CD4-positive, alpha-beta T cell treated with Interferon gamma for 1 hour (primary cell): Measurements from ENCODE around the gene MBNL2.
A peak's percentile ranks its signal among the peaks of the same experiment; 100 is the strongest.

Source experiments
- DNase-seq: peaks from one replicate; pipeline ENCODE4 v3.0.0-alpha.2; 2020

The MBNL2 gene

DNA sequence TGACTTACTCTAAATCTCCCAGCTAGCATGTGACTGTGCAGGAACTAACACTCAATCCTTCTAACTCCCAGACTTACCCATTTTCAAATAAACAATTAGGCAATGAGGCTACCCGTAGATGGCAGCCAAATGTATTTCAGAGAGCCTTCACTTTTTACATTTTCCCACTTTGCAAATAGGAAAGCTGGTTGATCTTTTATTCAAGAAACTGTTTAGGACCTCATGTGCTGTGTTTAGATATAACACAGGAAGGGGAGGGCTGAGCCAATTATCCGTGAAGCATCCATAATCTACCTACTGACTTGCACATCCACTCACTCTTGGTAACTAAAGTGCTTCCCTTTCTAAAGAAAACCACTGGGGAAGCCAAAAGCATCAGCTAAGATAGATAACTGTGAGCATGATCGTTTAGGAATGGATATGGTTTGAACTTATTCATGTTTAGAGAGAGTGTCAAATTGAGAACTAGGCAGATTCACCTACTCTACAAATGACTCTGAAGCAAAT lies 33.4 kb downstream of the MBNL2 start:
- no peak for DNase-seq

DNA sequence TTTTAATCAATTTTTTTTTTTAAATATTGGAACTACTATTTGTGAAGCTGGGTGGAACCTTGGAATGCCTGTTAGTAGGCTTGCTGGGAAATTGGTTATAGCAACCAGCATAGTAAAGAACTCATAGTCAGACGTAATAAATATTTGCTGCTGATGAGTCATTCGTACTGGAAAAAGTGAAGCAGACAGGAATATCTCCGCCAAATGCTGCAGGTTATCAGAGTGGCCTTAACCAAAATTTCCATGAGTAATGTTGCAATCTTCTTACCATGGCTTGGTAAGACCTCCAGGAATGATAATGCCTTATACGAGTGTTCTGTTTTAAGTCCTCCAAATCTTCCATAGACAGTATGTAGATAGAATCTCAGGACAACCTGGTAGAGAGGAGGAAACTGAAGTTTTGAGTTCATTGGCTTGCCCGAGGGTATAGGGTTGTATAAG lies 34.2 kb downstream of the MBNL2 start:
- no peak for DNase-seq

DNA sequence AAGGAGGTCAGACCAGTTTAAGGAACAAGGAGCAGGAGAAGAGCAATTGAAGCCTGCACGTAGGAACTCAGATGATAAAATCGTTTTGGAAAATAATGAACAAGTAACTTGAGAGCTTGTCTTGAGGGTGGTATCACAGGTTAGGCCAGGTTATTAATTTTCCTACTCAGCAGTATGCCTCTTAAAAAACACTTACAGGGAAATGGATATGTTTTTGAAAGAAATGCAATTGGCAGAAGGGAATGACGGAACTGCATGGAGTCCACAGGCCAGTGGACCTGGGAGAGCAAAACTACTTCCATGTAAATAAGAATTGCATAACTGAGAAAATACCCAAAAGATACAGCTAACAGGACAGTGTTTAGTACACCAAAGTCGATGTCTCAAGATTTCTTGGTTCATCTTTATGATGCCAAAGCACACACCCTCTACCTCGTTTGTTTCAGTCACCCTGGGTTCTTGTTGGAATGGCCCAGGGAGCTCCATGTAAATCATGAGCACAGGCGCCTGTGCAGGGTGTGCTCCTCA lies 35.2 kb downstream of the MBNL2 start:
- no peak for DNase-seq

DNA sequence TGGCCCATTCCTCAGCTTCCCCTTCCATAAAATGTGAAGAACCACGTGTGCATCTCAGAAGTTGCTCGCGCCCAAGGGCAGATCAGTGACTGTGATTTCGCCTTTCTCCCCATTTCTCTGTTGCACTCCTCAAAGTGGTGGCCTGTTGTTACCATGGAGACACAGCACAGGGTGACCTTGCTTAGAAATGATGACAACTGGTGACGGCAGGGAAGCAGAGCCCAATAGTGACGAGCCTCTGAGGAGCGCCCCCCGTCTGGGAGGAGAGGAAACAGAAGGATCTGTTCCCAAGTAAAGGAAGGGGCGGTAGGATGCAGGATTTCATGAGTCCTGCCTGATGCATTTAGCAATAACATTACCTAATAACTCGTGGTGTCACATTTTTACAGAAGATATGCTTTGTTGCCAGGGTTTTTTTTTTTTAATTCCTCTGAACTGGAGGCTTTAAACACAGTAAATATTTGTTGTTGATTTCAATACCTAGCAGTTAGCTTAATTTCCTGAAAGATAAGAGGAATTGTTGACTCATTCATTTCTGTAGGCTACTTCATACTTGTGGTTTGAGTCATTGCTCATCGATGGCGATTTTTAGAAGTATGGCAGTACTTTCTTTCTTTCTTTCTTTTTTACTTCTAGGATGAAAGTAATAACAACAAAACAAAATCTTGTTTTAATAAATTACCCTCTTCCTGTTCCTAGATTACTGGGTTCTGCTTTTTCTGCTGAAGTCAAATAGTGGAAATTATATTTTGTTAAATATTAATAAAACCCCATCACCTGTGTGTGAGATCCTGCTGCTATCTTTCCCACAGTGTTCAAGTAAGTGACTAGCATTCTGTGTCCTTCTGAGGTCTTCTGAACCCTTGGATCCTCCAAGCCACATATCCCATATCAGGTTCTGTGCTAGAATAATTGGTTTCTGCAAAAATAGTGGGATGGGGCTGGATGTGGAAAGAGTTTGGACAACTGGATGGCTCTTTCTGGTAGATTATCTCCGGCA lies 36.0 kb downstream of the MBNL2 start:
- no peak for DNase-seq

DNA sequence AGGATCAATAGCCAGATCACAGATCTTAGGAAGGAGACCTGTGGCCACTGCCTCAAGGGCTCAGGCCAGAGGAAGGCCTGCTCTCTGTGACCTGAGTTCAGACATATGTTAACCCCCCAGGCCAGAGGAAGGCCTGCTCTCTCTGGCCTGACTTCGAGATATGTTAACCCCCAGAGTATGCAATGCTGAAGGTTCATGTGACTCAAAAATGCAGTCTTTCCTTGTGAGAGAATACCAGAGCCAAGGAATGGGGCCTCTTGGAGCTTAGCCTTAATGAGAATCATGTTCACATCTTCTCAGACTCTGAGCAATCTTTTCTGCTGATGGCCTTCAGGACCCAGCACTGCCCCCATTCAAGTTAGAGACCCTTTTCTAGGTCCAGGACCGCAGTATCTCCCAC lies 36.7 kb downstream of the MBNL2 start:
- DNase-seq: no peak

DNA sequence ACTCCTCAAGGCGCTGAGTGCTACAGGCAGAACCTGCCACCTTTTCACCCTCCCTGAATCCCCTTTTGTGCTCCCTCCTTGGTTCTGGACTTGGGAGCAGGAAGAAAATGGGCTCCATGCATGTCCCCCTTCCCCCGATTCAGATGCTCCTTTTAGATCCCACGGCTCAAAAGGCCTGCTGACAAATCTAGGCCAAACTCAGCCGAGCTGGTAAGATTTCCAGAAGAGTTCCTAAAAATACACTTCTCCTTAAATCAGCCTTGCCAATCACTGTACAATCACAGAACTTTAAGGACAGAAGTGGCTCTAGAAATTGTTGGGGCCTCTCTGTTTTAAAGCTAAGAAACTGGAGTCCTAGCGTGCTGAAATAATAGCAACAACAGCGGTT lies 37.3 kb downstream of the MBNL2 start:
- no peak for DNase-seq

DNA sequence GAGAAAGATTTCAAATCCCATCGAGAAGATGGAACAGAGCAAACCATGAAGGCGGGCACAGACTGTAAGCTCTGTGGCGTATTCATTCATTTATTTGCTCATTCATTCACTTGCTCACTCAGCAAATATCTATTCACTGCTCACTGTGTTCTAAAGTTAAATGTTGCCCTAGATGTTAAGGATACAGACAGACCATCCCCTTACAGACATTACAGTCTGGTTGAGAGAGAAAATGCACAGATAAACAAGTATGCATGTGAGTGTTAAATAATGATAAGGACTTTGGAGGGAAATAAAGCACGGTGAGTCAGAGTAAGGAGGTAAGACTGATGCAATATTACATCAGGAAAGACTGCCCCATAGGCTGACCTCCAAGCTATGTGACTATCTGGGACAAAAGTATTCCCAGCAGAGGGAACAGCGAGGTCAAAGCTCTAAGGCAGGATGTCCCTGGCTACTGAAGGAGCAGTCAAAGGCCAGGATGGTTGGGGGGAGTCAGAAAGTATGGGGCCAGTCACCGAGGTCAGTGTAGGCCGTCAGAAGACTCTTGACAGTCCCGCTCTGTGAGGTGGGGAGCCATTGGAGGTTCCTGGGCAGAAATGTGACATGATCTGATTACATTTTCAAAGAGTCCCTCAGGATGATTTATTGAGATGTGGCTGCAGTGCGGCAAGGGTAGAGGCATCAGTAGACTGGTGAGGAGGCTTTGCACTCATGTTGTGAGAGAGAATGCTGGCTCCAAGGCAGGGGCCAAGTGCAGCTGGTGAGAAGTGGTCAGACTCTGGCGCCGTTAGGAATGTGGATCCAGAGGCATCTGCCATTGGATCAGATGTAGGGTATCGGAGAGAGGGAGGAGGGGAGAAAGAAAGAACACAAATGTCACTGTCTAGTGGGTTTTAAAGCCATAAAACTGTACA lies 37.9 kb downstream of the MBNL2 start:
- DNase-seq: no peak

DNA sequence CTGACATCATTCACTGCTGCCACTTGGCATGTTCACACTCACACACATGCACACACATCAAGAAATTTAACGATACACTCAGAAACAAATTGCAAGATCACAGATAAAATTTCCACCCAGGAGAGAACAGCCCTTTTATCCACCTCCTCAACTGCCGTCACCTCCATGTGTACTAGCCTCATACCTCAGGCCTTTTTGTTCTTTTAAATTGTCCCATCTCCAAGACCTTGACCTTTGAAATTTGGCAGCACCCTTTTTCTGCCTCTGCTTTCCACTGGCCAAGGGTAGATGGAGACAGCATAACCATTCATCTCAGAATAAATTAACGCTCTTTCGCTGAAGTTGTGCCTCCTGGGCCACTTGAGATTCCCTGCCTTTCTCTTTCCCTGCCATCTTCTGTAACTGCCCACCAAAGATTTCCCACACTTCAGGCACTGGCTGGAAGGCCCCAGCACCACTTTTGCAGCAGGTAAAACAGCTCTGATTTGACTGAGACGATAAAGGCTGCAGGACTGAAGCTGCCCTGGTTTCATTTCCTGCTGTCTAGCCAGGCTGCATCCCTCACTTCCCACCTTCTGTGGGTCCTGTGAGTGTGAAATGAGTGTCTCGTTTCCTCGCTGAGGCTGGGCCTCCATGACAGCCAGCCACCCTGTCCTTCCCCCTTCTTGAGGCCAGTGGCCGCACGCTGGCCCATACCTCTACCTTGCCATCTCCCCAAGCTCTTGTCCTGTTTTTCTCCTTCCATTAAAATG lies 39.3 kb downstream of the MBNL2 start:
- peak; percentile 20 for DNase-seq

DNA sequence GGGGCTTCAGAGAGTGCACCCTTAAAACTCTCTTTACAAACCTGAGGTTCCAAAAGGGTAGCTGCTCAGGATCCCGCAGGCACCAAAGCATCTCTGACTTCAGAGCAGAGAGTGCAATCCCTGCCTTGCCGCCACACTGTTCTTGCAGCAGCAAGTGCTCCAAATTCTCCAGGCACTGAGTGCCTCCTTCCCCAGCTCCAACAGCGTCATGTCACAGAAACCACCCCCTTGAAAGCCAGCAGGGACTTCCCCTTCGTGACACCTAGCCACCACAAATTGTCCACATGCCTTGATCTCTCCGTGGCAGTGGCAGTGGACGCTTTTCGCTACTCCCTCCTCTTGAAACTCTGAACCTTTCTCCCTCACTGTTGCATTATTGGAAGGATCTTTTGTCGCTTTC lies 39.9 kb downstream of the MBNL2 start:
- DNase-seq: no peak

DNA sequence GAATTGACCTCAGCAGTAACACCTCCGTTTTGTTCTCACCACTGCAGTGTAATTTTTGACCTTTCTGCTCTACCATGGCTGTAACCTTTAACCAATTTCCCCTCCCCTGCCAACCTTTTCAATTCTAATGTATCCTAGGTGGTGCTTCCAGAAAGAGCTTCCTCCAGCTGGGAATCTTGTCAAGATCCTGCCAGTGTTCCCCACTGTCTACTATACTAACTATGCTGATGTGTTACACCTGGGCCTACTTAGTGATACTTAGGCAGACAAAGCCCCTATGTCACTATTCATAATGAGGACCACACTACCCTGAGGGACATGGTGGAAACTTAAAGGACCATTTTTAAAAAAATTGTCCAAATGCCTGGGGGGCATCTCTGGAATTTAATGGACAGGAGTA lies 41.0 kb downstream of the MBNL2 start:
- no peak for DNase-seq

DNA sequence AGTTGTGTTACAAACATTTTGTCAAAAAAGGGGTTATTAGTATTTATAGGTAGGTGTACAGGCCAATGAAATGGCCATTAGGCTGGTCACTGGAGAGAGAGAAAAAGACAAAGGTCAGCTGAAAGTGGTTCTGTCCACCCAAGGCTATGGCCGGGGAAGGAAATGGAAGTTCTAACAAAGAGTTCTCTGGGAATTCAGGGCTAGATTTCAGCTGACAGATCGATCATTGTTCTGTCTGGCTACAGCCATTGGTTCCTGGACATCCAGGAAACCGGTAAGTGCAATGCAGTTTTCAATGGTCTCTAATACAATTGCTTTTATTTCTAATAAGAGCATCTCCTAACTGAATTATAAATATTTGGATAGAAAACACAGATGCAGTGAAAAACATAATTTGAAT lies 42.5 kb downstream of the MBNL2 start:
- DNase-seq: no peak

DNA sequence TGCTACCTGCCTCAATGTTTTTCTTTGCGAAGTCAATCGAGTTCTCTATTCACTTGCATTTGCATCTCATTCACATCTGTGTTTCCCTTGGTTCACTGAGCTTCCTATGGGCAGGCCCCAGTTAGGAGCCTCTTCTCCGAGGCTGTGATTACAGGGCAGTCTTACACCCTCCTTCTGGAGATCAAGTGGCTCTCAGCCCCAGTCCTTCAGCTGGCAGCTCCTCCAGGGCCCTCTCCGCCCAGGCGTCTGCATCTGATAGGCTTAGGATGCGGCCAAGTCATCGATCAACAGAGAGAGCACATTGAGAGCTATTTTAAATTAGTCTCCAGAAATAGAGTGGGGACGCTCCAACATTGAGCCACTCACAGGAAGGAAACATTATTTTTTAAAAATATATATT lies 44.2 kb downstream of the MBNL2 start:
- no peak for DNase-seq

DNA sequence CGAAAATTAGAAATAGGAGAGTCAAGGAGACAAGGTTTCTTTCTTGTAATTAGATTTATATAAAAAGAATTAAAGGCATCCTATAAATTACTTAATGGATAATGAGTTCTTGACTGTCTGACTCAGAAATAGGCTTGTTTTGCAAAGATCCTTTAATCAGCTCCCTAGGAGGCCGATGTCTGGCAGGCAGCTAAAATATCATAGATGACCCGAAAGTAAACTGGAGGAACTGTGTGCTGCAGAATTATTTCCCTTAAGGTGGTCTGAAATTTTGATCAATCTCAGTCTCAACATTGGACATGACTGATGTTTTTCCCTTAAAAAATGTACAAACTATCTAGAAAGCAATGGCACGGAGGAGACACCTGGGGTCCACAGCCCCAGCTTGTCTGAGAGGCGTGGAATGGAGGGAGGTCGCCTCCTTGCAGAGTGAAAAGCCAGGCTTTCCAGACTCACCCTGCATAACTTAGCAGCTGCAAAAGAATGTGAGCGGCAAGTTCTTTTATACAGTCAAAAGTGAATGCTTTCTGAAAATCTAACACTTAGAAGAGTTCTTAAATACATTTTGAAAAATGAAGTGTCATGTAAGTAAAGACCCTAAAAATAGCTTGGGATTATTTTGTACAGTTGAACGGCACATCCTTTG lies 44.8 kb downstream of the MBNL2 start:
- no peak for DNase-seq

DNA sequence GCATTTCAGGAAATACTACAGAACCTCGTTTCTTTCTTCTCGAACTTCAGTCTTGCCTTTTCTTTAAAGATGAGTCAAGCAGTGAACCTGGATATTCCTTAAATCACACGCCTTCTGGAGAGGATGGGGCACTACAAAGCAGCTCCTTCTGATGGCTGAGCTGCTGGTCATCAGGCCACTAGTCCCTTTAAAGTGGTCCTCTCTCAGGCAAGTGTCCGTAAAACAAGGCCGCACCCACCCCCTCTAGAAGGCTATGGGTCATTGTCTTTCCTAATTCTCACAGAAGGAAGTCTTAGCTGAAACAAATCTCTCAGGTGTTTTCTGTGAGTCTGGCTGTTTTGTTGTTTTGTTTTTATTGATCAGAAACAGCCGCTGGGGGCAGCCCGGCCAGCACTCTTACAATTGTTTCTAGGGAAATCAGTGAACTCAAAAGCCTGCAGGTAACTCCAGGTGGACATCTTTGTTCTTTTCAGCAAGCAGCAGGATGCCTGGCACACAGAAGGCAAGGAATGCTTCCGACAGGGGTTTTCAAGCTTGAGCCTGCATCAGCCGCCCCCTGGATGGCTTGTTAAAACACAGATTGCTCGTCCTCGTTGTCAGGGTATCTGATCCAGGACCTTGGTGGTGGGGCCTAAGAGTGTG lies 45.4 kb downstream of the MBNL2 start:
- no peak for DNase-seq

DNA sequence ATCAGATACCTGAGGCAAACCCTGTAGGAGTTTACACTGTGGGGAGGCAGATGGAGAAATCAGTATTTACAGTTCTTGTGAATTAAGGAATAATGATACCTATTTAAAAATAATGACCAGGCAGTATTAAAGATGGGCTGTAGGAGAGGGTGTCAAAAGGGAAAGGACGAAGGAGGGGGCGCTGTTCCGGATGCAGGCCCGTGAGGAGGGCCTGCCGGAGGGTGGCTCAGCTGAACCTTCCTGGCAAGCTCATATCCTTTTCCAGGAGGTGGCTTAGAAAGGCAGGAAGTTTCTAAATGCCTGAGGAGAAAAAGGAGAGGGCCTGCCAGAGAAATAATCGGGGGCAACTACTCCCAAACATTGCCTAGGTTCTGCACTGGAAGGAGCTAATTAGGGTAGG lies 46.6 kb downstream of the MBNL2 start:
- DNase-seq: no peak

DNA sequence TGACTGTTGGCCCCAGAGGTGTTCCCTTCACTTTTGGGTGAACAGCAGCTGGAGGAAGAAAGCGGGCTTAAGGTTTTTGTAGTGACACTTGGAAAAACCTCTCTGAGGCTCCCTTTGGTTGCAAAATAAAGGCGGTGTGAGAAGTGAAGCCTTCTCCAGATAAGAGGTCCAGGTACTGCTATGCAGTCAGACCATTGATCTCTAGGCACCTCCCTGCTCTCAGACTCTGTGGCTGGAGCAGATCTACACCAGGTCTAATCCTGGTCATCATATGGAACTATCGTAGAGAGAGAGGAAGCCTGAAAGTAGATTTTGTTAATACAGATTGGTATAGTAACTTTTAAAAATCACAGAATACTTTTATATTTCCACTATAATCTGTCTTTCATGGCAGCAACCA lies 47.5 kb downstream of the MBNL2 start:
- no peak for DNase-seq

DNA sequence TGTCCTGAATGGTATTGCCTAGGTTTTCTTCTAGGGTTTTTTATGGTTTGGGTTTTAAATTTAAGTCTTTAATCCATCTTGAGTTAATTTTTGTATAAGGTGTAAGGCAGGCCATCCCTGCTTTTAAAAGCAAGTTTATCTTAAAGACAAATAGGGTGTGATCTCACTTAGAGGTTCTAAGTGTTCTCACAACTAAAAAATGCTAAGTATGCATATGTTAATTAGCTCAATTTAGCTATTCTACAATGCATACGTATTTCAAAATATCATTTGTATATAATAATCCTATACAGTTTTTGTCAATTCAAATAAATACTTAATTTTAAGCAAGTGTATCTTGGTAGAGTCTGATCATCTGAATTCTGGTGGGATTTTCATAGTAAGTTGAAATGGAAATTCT lies 50.4 kb downstream of the MBNL2 start:
- DNase-seq: no peak

DNA sequence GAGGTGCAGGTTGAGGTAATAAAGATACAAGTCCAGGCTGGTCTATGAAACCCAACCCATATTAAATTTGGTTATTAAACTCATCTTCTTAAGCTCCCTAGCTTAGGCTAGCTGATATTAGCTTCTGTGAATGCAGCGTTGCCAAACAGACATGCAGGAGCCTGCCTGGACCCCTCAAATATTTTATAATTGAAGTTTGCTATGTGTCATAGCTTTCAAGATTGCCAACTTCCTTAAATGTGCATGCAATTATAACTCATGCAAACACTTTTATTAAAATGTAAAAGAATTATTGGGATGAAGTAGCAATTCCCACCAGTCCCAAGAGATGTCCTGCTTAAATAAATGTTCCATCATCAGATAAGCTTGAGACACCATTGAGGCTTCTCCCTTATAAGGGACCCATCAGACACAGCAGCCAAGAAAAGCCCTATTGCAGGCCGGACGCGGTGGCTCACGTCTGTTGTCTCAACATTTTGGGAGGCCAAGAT lies 51.3 kb downstream of the MBNL2 start:
- DNase-seq: no peak

DNA sequence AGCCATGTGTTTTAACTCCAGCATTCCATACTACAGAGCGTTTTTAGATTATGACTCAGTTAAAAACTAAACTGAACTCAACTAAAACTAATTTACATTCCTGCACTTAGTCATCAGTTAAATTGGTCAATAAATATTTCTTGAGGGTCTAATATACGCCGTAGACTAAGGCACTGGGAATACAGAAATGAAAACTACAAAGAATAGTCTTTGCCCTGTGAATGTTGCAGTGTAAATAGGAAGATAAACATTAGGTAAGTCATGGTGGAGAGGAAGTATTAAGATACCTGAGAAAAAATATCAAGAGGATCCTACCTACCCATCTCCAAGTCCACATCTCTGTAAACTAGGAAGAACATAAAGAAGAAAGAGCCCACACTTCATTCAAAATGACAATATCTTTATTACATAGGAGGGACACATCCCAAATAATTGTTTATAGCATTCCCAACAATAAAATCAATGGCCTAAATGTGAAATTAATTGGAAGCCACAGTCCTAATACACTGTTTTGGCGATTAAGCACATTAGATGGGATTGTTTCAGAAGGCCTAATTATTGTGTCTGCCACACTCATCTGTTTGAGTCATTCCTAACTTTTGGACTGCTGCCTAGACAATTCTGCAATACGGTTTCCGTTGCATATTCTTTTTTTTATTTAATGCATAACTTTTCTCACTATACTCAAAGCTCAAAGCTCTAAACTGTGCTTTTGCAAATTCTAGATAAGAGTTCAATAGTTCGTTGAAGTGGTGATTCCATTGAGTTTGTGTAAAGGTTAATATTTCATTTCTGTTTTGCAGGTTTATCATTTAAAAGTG lies 52.9 kb downstream of the MBNL2 start:
- DNase-seq: no peak

DNA sequence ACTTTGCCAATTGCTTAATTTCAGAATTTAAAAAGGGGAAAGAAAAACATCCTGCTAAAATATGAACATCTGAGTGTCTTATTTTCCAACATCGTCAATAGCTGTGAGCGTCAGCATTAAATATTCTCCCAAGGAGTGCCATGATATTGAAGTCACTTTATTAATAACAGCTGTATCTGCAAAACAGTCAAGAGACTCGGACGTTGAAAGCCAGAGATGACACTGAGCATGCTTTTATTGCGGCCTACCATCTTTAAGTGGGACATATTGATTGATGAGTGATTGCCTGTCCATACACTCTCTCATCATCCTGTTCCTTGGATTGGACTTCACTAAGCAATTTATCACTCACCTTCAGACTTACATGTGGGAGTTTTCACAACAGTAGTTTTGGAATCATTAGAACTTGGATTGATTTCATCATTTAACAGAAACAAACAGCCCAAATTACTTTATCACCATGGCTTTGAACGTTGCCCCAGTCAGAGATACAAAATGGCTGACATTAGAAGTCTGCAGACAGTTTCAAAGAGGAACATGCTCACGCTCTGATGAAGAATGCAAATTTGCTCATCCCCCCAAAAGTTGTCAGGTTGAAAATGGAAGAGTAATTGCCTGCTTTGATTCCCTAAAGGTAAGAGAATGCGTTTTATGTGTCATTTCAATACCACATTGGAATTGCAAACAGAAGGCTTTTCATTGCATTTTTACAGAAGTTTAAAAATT lies 53.8 kb downstream of the MBNL2 start:
- no peak for DNase-seq
